ENCODE data around the gene NFATC1.

- TF ChIP-seq CTCF (IDR thresholded peaks at IDR 0.05; ENCODE audit: low read length), result no peak
- no peak for TF ChIP-seq EZH2 (IDR thresholded peaks at IDR 0.05; ENCODE audit: borderline replicate concordance, low read length)
Measured at GRCh38 chr18:79395308-79395640, 456 bp upstream of the NFATC1 start.
